ENCODE data around the gene ELL2.

DNA sequence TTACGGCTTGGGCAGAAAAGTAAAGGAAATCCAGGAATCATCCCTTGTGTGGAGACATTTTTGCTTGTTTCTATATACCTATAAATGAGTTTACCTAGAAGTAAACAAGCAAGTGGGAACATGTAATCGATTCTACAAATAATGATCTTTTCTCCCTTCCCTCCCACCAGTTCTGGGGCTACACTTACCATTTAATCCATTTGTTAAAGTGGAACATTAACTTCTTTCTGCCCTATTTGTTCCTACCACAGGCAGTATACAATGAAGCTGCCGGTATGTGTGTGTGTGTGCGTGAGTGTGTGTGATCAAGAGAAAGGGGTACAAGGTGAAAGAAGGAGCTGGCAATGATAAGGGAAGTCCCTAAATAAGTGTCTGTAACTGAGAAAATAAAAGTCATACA is 26.4 kb upstream of the ELL2 start:
- TF ChIP-seq, protein P1, sequence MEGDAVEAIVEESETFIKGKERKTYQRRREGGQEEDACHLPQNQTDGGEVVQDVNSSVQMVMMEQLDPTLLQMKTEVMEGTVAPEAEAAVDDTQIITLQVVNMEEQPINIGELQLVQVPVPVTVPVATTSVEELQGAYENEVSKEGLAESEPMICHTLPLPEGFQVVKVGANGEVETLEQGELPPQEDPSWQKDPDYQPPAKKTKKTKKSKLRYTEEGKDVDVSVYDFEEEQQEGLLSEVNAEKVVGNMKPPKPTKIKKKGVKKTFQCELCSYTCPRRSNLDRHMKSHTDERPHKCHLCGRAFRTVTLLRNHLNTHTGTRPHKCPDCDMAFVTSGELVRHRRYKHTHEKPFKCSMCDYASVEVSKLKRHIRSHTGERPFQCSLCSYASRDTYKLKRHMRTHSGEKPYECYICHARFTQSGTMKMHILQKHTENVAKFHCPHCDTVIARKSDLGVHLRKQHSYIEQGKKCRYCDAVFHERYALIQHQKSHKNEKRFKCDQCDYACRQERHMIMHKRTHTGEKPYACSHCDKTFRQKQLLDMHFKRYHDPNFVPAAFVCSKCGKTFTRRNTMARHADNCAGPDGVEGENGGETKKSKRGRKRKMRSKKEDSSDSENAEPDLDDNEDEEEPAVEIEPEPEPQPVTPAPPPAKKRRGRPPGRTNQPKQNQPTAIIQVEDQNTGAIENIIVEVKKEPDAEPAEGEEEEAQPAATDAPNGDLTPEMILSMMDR (IDR thresholded peaks at IDR 0.05): no peak
- TF ChIP-seq POLR2A (IDR thresholded peaks at IDR 0.05) (no peak), POLR2AphosphoS5 (IDR thresholded peaks at IDR 0.05) (no peak)
